Small intestine (tissue), 7 donors: ENCODE measurements around the gene WFIKKN1. TPM values are rescaled to one million over a fixed set of nuclear protein-coding genes. Genes with fewer than 3 reads are reported as not detected.

Experiments used
- DNase-seq, 2 donors: peaks; one replicate each; pipeline versions ENCODE4 v3.0.0 to v3.0.0-alpha.2; 2013
- FAIRE-seq: peaks from 2 replicates; lab custom pipeline; 2012; peaks lifted over from hg19 to GRCh38; lab: Jason Lieb, UNC
- H3K27ac ChIP-seq, 3 donors: one replicate each; pipeline ENCODE4 v1.5.1; 2013; ENCODE audit warnings: low read length in 2 of 3, mild to moderate bottlenecking in 2 of 3, control low read depth in 1 of 3, inconsistent platforms in 1 of 3, low read depth in 1 of 3, moderate library complexity in 1 of 3
- H3K27me3 ChIP-seq, 3 donors: one replicate each; pipeline ENCODE4 v1.6.1; 2013; ENCODE audit warnings: low read length in 3 of 3, inconsistent platforms in 1 of 3; ENCODE audit not compliant: control insufficient read depth in 3 of 3, insufficient read depth in 3 of 3
- H3K36me3 ChIP-seq, 3 donors: one replicate each; pipeline ENCODE4 v1.6.1; 2013; ENCODE audit warnings: low read length in 3 of 3, inconsistent platforms in 1 of 3, low read depth in 1 of 3, mild to moderate bottlenecking in 1 of 3, moderate library complexity in 1 of 3; ENCODE audit not compliant: control insufficient read depth in 3 of 3, insufficient read depth in 2 of 3
- H3K4me1 ChIP-seq, 3 donors: one replicate each; pipeline ENCODE4 v1.6.1; 2013; ENCODE audit warnings: low read length in 2 of 3, inconsistent platforms in 1 of 3, low read depth in 1 of 3, mild to moderate bottlenecking in 1 of 3, moderate library complexity in 1 of 3; ENCODE audit not compliant: control insufficient read depth in 3 of 3, insufficient read depth in 2 of 3
- H3K4me3 ChIP-seq, 3 donors: one replicate each; pipeline ENCODE4 v1.5.1; 2013; ENCODE audit warnings: low read length in 3 of 3, control low read depth in 1 of 3, inconsistent platforms in 1 of 3, low read depth in 1 of 3, mild to moderate bottlenecking in 1 of 3, moderate library complexity in 1 of 3
- H3K9me3 ChIP-seq, 2 donors: one replicate each; pipeline ENCODE4 v1.6.1; 2013; ENCODE audit warnings: low read depth in 1 of 2, low read length in 1 of 2; ENCODE audit not compliant: control insufficient read depth in 2 of 2, insufficient read depth in 1 of 2
- WGBS, 3 donors: extraction: QIAGEN DNeasy Blood & Tissue Kit; methylation state at CpG; one replicate each; pipeline ENCODE4 v1.1.7; 2013; 5-methylcytosine and 5-hydroxymethylcytosine counted together
- polyA plus RNA-seq, 4 donors: library from polyadenylated mRNA; stranded (reverse) in 3 of 4; unstranded in 1 of 4; fragments of 200-250 nt in 3 of 4; fragments of 120-200 nt in 1 of 4; gene quantifications; one replicate each; pipeline versions ENCODE4 v1.2.1 to v1.2.3, GENCODE V29; 2013
- donor health status: healthy with polysubstance abuse.
- donor health status: control.
- donor health status: control.
- donor health status: Bipolar disorder and iron deficiency.
- donor health status: healthy.

Gene WFIKKN1
- polyA plus RNA-seq, 4 donors = 0.60 to 7.6 (median 3.6) TPM

GRCh38 chr16:681746-682427 lies 51.1 kb downstream of the WFIKKN1 start:
- peak overlapping the region in 2 of 3 donors; percentile 79 to 82 for H3K4me3 ChIP-seq
- WGBS, 3 donors = 78 to 80% (median 80%) methylated on average over 28 of the region's 28 CpGs
- peaks cover 5 to 50% (median 10%) of the 10 kb centered on the region in 3 donors for H3K36me3 ChIP-seq
- H3K9me3 ChIP-seq = no peaks in the 10 kb centered on the region
- H3K27ac ChIP-seq = no peak overlapping the region
- no peaks in the 10 kb centered on the region for H3K27me3 ChIP-seq
- H3K4me1 ChIP-seq = peaks cover 4 to 34% (median 5%) of the 10 kb centered on the region in 3 donors
- no peak for DNase-seq
- FAIRE-seq = no peak

GRCh38 chr16:682493-683395 lies 52.0 kb downstream of the WFIKKN1 start:
- Histone ChIP-seq H3K4me3 (peak overlapping the region in 2 of 3 donors; percentile 52 to 78), H3K4me1 (peaks cover 4 to 28% (median 5%) of the 10 kb centered on the region in 3 donors), H3K27me3 (no peaks in the 10 kb centered on the region), H3K27ac (peak overlapping the region in 1 of 3 donors; percentile 33), H3K36me3 (peaks cover 5 to 58% (median 12%) of the 10 kb centered on the region in 3 donors), H3K9me3 (no peaks in the 10 kb centered on the region)
- 66 to 81% (median 74%) methylated on average over 36 of the region's 36 CpGs for WGBS, 3 donors
- FAIRE-seq (no peak), DNase-seq (no peak)

- H3K27ac ChIP-seq = peak overlapping the region in 2 of 3 donors; percentile 74 to 77
- FAIRE-seq = no peak
- peak in 1 of 2 donors; percentile 24 for DNase-seq
Observed at GRCh38 chr16:683396-684070, 52.7 kb downstream of the WFIKKN1 start.

More at GRCh38 chr16:683396-684070, 52.7 kb downstream of the WFIKKN1 start:
- H3K4me1 ChIP-seq = peaks cover 4 to 28% (median 5%) of the 10 kb centered on the region in 3 donors
- peaks cover 5 to 63% (median 12%) of the 10 kb centered on the region in 3 donors for H3K36me3 ChIP-seq
- no peaks in the 10 kb centered on the region for H3K27me3 ChIP-seq
- peak overlapping the region; percentile 52 to 78 (median 67) for H3K4me3 ChIP-seq
- no peaks in the 10 kb centered on the region for H3K9me3 ChIP-seq
- WGBS, 3 donors = 5 to 15% (median 7%) methylated on average over 53 to 57 of the region's 57 CpGs

Other genes starting within 250 kb of the WFIKKN1 start
- gene PGAP6, start 249.0 kb upstream of the WFIKKN1 start, polyA plus RNA-seq = 10 to 100 TPM; 48.1 to 76.6 (median 64.9) TPM
- gene NME4, start 233.8 kb upstream of the WFIKKN1 start, polyA plus RNA-seq = 10 to 100 TPM; 13.0 to 77.2 (median 34.9) TPM
- 100 to 1,000 TPM in 2 of 4 donors, 10 to 100 TPM in 2; 46.7 to 154 (median 99.2) TPM for gene DECR2, start 229.1 kb upstream of the WFIKKN1 start, polyA plus RNA-seq
- gene RAB11FIP3, start 205.3 kb upstream of the WFIKKN1 start, polyA plus RNA-seq = 100 to 1,000 TPM in 1 of 4 donors, 10 to 100 TPM in 3; 25.4 to 111 (median 37.2) TPM
- 100 to 1,000 TPM in 1 of 4 donors, 10 to 100 TPM in 3; 51.3 to 105 (median 70.2) TPM for gene CAPN15, start 103.3 kb upstream of the WFIKKN1 start, polyA plus RNA-seq
- gene PRR35, start 70.6 kb upstream of the WFIKKN1 start, polyA plus RNA-seq = not detected
- 1 to 10 TPM in 1 of 4 donors, under 1 TPM in 2, not detected in 1; 0.45 to 2.2 (median 0.79) TPM for gene NHLRC4, start 64.0 kb upstream of the WFIKKN1 start, polyA plus RNA-seq
- 10 to 100 TPM; 21.3 to 43.5 (median 28.0) TPM for gene PIGQ, start 61.0 kb upstream of the WFIKKN1 start, polyA plus RNA-seq
- gene RAB40C, start 40.9 kb upstream of the WFIKKN1 start, polyA plus RNA-seq = 10 to 100 TPM; 28.9 to 49.0 (median 34.6) TPM
- gene METTL26, start 5.3 kb downstream of the WFIKKN1 start, polyA plus RNA-seq = 100 to 1,000 TPM in 3 of 4 donors, 10 to 100 TPM in 1; 54.4 to 135 (median 113) TPM
- gene MCRIP2, start 10.8 kb downstream of the WFIKKN1 start, polyA plus RNA-seq = 100 to 1,000 TPM in 3 of 4 donors, 10 to 100 TPM in 1; 43.4 to 279 (median 166) TPM
- 10 to 100 TPM; 15.7 to 36.5 (median 25.6) TPM for gene WDR90, start 18.4 kb downstream of the WFIKKN1 start, polyA plus RNA-seq
- gene RHOT2, start 37.1 kb downstream of the WFIKKN1 start, polyA plus RNA-seq = 100 to 1,000 TPM in 3 of 4 donors, 10 to 100 TPM in 1; 89.3 to 207 (median 159) TPM
- gene RHBDL1, start 44.7 kb downstream of the WFIKKN1 start, polyA plus RNA-seq = 1 to 10 TPM; 2.7 to 6.2 (median 4.7) TPM
- gene STUB1, start 49.4 kb downstream of the WFIKKN1 start, polyA plus RNA-seq = 100 to 1,000 TPM in 3 of 4 donors, 10 to 100 TPM in 1; 66.2 to 122 (median 118) TPM
- 10 to 100 TPM; 23.0 to 46.2 (median 31.9) TPM for gene JMJD8, start 53.3 kb downstream of the WFIKKN1 start, polyA plus RNA-seq
- gene WDR24, start 59.4 kb downstream of the WFIKKN1 start, polyA plus RNA-seq = 10 to 100 TPM in 1 of 4 donors, 1 to 10 TPM in 3; 5.4 to 11.7 (median 9.3) TPM
- 1 to 10 TPM in 3 of 4 donors, under 1 TPM in 1; 0.81 to 3.4 (median 1.2) TPM for gene FBXL16, start 74.8 kb downstream of the WFIKKN1 start, polyA plus RNA-seq
- gene METRN, start 84.1 kb downstream of the WFIKKN1 start, polyA plus RNA-seq = 10 to 100 TPM in 2 of 4 donors, 1 to 10 TPM in 2; 4.9 to 14.1 (median 9.3) TPM
- 10 to 100 TPM; 23.0 to 55.5 (median 38.1) TPM for gene ANTKMT, start 90.2 kb downstream of the WFIKKN1 start, polyA plus RNA-seq
- 1 to 10 TPM in 1 of 4 donors, under 1 TPM in 2, not detected in 1; 0.72 to 1.6 (median 0.95) TPM for gene CCDC78, start 95.5 kb downstream of the WFIKKN1 start, polyA plus RNA-seq
- gene HAGHL, start 96.1 kb downstream of the WFIKKN1 start, polyA plus RNA-seq = 1 to 10 TPM; 1.4 to 4.8 (median 3.4) TPM
- gene CIAO3, start 110.0 kb downstream of the WFIKKN1 start, polyA plus RNA-seq = 10 to 100 TPM; 32.5 to 68.0 (median 44.7) TPM
- 10 to 100 TPM in 1 of 4 donors, 1 to 10 TPM in 3; 1.3 to 29.7 (median 4.5) TPM for gene MSLN, start 129.7 kb downstream of the WFIKKN1 start, polyA plus RNA-seq
- 10 to 100 TPM; 17.6 to 26.2 (median 21.6) TPM for gene RPUSD1, start 157.4 kb downstream of the WFIKKN1 start, polyA plus RNA-seq
- gene CHTF18, start 157.6 kb downstream of the WFIKKN1 start, polyA plus RNA-seq = 10 to 100 TPM in 2 of 4 donors, 1 to 10 TPM in 2; 5.6 to 24.6 (median 13.5) TPM
- 1 to 10 TPM in 2 of 4 donors, under 1 TPM in 2; 0.73 to 3.0 (median 1.9) TPM for gene GNG13, start 169.7 kb downstream of the WFIKKN1 start, polyA plus RNA-seq